GM21447 (cell line): ENCODE measurements around the gene PLD3.
A peak's percentile ranks its signal among the peaks of the same experiment; 100 is the strongest.
"Not testable (repeated sequence)": the region's sequence is repeated elsewhere in the genome, so short reads cannot be mapped to it uniquely, and the experiment has no call there.

Experiments used
- ATAC-seq: cut with Tn5 transposase; IDR thresholded peaks from one replicate; pipeline ENCODE4 v1.9.1; 2021; ENCODE audit not compliant: unreplicated experiment

The PLD3 gene

GRCh38 chr19:40388481-40388880 lies 40.0 kb downstream of the PLD3 start:
- no peak for ATAC-seq

GRCh38 chr19:40389404-40390083 lies 41.0 kb downstream of the PLD3 start:
- no peak for ATAC-seq

GRCh38 chr19:40390084-40390742 lies 41.7 kb downstream of the PLD3 start, which contains the start of gene HIPK4:
HIPK4 (minus strand) TSS chr19:40390181; CDS start chr19:40389902, 279 bp downstream.
- no peak for ATAC-seq

GRCh38 chr19:40392123-40392522 lies 43.6 kb downstream of the PLD3 start:
- no peak for ATAC-seq

- ATAC-seq: no peak
Measured at GRCh38 chr19:40392894-40393517, 44.5 kb downstream of the PLD3 start.

GRCh38 chr19:40393894-40394815 lies 45.7 kb downstream of the PLD3 start:
- no peak for ATAC-seq

- no peak for ATAC-seq
Measured at GRCh38 chr19:40394816-40395210, 46.3 kb downstream of the PLD3 start.

- no peak for ATAC-seq
Measured at GRCh38 chr19:40395956-40396355, 47.5 kb downstream of the PLD3 start.

- no peak for ATAC-seq
Measured at GRCh38 chr19:40396886-40397567, 48.5 kb downstream of the PLD3 start.

GRCh38 chr19:40397568-40397906 lies 49.0 kb downstream of the PLD3 start:
- no peak for ATAC-seq

- ATAC-seq: no peak
Measured at GRCh38 chr19:40398417-40399131, 50.1 kb downstream of the PLD3 start.

- ATAC-seq: no peak
Measured at GRCh38 chr19:40400559-40400958, 52.1 kb downstream of the PLD3 start.

- peak; percentile 76 for ATAC-seq
Measured at GRCh38 chr19:40403262-40403984, 54.9 kb downstream of the PLD3 start.

- no peak for ATAC-seq
Measured at GRCh38 chr19:40407714-40408597, 59.5 kb downstream of the PLD3 start.

GRCh38 chr19:40408598-40408925 lies 60.1 kb downstream of the PLD3 start:
- ATAC-seq: not testable (repeated sequence)

- no peak for ATAC-seq
Measured at GRCh38 chr19:40410030-40410389, 61.5 kb downstream of the PLD3 start.

- ATAC-seq: no peak
Measured at GRCh38 chr19:40411125-40411842, 62.8 kb downstream of the PLD3 start.

- no peak for ATAC-seq
Measured at GRCh38 chr19:40411958-40412499, 63.5 kb downstream of the PLD3 start.
